Neural progenitor cell (in vitro differentiated cells): Measurements from ENCODE around the gene CACNB1.

ENCODE experiments used
- CTCF ChIP-seq: fragments of 200-600 bp; sonication (generic); IDR thresholded peaks from 2 replicates; pipeline ENCODE4 v1.5.1; 2017; ENCODE audit warnings: antibody characterized with exemption, mild to moderate bottlenecking
- EZH2phosphoT487 ChIP-seq: fragments of 200-600 bp; sonication (generic); IDR thresholded peaks from 2 replicates; pipeline ENCODE4 v1.6.1; 2017; ENCODE audit warnings: antibody characterized with exemption

GRCh38 chr17:39236450-39236927 lies 39.0 kb upstream of the CACNB1 start:
- no peak for TF ChIP-seq CTCF
- no peak for TF ChIP-seq EZH2phosphoT487
